Mucosa of gallbladder (tissue), 1 donor: Measurements from ENCODE around the gene NLRP7. TPM values are rescaled to one million over a fixed set of nuclear protein-coding genes. Genes with fewer than 3 reads are reported as not detected.

Experiments used
- DNase-seq: peaks from one replicate; pipeline ENCODE4 v3.0.0-alpha.2; 2020; ENCODE audit warnings: low spot score
- total RNA-seq: library from RNA; stranded (reverse); gene quantifications from one replicate; pipeline ENCODE4 v1.2.1, GENCODE V29; 2021
- donor health status: DM: no; HTN: no; CAD: no.

The NLRP7 gene
- total RNA-seq, 1 donor from 2014 or later = not detected

- DNase-seq = no peak
Observed at GRCh38 chr19:54873990-54874389, 73.3 kb downstream of the NLRP7 start, which contains the start of gene FCAR. Gene FCAR, plus strand, starts transcription at chr19:54874235. Its CDS starts 55 bp downstream, at chr19:54874290.

Other genes with a start within 250 kb of the NLRP7 start
- not detected for gene KIR3DL3, start 223.1 kb downstream of the NLRP7 start, total RNA-seq
- gene KIR2DL3, start 209.0 kb downstream of the NLRP7 start, total RNA-seq = not detected
- not detected for gene KIR2DL1, start 177.7 kb downstream of the NLRP7 start, total RNA-seq
- gene KIR2DL4, start 143.9 kb downstream of the NLRP7 start, total RNA-seq = not detected
- gene KIR3DL1, start 131.1 kb downstream of the NLRP7 start, total RNA-seq = not detected
- gene KIR2DS4, start 114.9 kb downstream of the NLRP7 start, total RNA-seq = not detected
- gene KIR3DL2, start 97.1 kb downstream of the NLRP7 start, total RNA-seq = not detected
- gene FCAR, start 73.3 kb downstream of the NLRP7 start, total RNA-seq = not detected
- gene NCR1, start 41.4 kb downstream of the NLRP7 start, total RNA-seq = 0.32 TPM
- 14.8 TPM for gene NLRP2, start 18.8 kb upstream of the NLRP7 start, total RNA-seq
- gene GP6, start 90.7 kb upstream of the NLRP7 start, total RNA-seq = 0.72 TPM
- 63.0 TPM for gene RDH13, start 115.6 kb upstream of the NLRP7 start, total RNA-seq
- gene EPS8L1, start 128.3 kb upstream of the NLRP7 start, total RNA-seq = 127 TPM
- 189 TPM for gene PPP1R12C, start 170.1 kb upstream of the NLRP7 start, total RNA-seq
- gene TNNT1, start 201.7 kb upstream of the NLRP7 start, total RNA-seq = 0.72 TPM
- gene TNNI3, start 210.2 kb upstream of the NLRP7 start, total RNA-seq = not detected
- gene DNAAF3, start 219.1 kb upstream of the NLRP7 start, total RNA-seq = 7.3 TPM
- not detected for gene SYT5, start 232.8 kb upstream of the NLRP7 start, total RNA-seq